OCI-LY1 (cell line): ENCODE results near the gene ABCF3.

Experiments used
- H2AFZ ChIP-seq: fragments of 200-600 bp; sonication (generic), shearing (Covaris generic); 2 replicates; pipeline ENCODE4 v1.6.0; 2014; ENCODE audit warnings: antibody characterized with exemption, mild to moderate bottlenecking, low read length
- H3F3A ChIP-seq: fragments of 200-600 bp; sonication (generic), shearing (Covaris generic); 2 replicates; pipeline ENCODE4 v1.6.0; 2014; ENCODE audit warnings: mild to moderate bottlenecking, antibody characterized with exemption, low read length, moderate library complexity; ENCODE audit not compliant: insufficient read depth
- H3K27ac ChIP-seq: fragments of 200-600 bp; sonication (generic); 2 replicates; pipeline ENCODE4 v1.5.1; 2014; ENCODE audit warnings: low read length, mixed run types, mild to moderate bottlenecking, low read depth; ENCODE audit not compliant: poor library complexity, severe bottlenecking
- H3K27me3 ChIP-seq: fragments of 200-600 bp; sonication (generic); 2 replicates; pipeline ENCODE4 v1.6.0; 2014; ENCODE audit warnings: antibody characterized with exemption, mild to moderate bottlenecking, low read length, moderate library complexity; ENCODE audit not compliant: insufficient read depth
- H3K36me3 ChIP-seq: fragments of 200-600 bp; sonication (generic); 2 replicates; pipeline ENCODE4 v1.6.1; 2014; ENCODE audit warnings: mild to moderate bottlenecking, antibody characterized with exemption, low read length, moderate library complexity, mixed read lengths; ENCODE audit not compliant: insufficient read depth
- H3K4me1 ChIP-seq: fragments of 200-600 bp; sonication (generic); 2 replicates; pipeline ENCODE4 v1.5.1; 2014; ENCODE audit warnings: mild to moderate bottlenecking, low read length, moderate library complexity; ENCODE audit not compliant: insufficient read depth, severe bottlenecking
- H3K4me2 ChIP-seq: fragments of 200-600 bp; sonication (generic), shearing (Covaris generic); 2 replicates; pipeline ENCODE4 v1.6.1; 2014; ENCODE audit warnings: low read length
- H3K4me3 ChIP-seq: fragments of 200-600 bp; sonication (generic); 2 replicates; pipeline ENCODE4 v1.5.1; 2014; ENCODE audit warnings: low read length, low read depth, mild to moderate bottlenecking, mixed read lengths; ENCODE audit not compliant: poor library complexity, severe bottlenecking
- H3K79me2 ChIP-seq: fragments of 200-600 bp; shearing (Covaris generic); 2 replicates; pipeline ENCODE4 v1.6.1; 2016; ENCODE audit warnings: mixed run types, low read length, mixed read lengths; ENCODE audit not compliant: insufficient read depth
- H3K9ac ChIP-seq: fragments of 200-600 bp; sonication (generic), shearing (Covaris generic); 2 replicates; pipeline ENCODE4 v1.6.1; 2014; ENCODE audit warnings: mild to moderate bottlenecking, low read length, mixed read lengths
- H3K9me2 ChIP-seq: fragments of 200-600 bp; sonication (generic), shearing (Covaris generic); 2 replicates; pipeline ENCODE4 v1.6.1; 2014; ENCODE audit warnings: low read depth, mild to moderate bottlenecking, low read length, mixed read lengths
- H3K9me3 ChIP-seq: fragments of 200-600 bp; shearing (Covaris generic); 2 replicates; pipeline ENCODE4 v1.6.1; 2014; ENCODE audit warnings: low read length, mixed read lengths
- H4K20me1 ChIP-seq: fragments of 200-600 bp; sonication (generic), shearing (Covaris generic); 2 replicates; pipeline ENCODE4 v1.6.0; 2016; ENCODE audit warnings: mild to moderate bottlenecking, low read length; ENCODE audit not compliant: insufficient read depth
- CTCF ChIP-seq: fragments of 200-600 bp; sonication (generic), shearing (Covaris generic); IDR thresholded peaks from 2 replicates; pipeline ENCODE4 v1.5.1; 2017; ENCODE audit warnings: mild to moderate bottlenecking, antibody characterized with exemption, low read length, moderate library complexity, mixed read lengths
- EZH2 ChIP-seq: fragments of 200-600 bp; sonication (generic), shearing (Covaris generic); IDR thresholded peaks from 2 replicates; pipeline ENCODE4 v1.8.0; 2017; ENCODE audit warnings: borderline replicate concordance, mixed run types, mild to moderate bottlenecking, antibody characterized with exemption, low read length, moderate library complexity, mixed read lengths

ABCF3 gene

GRCh38 chr3:184174284-184174645 lies 11.7 kb upstream of the ABCF3 start:
- H2AFZ ChIP-seq = no peak overlapping the region
- peaks cover 51% of the 10 kb centered on the region for H3K36me3 ChIP-seq
- peaks cover 26% of the 10 kb centered on the region for H3K4me1 ChIP-seq
- no peaks in the 10 kb centered on the region for H4K20me1 ChIP-seq
- peak overlapping the region; percentile 16; the same call in 1 of the 2 replicates for H3K9ac ChIP-seq
- H3K27ac ChIP-seq = peak overlapping the region; percentile 3
- TF ChIP-seq EZH2 (no peak), CTCF (no peak)
- no peaks in the 10 kb centered on the region for H3K27me3 ChIP-seq
- no peaks in the 10 kb centered on the region for H3K9me3 ChIP-seq
- H3K4me2 ChIP-seq = peak overlapping the region; percentile 43
- H3K79me2 ChIP-seq = peaks cover 16% of the 10 kb centered on the region
- no peaks in the 10 kb centered on the region for H3K9me2 ChIP-seq
- H3K4me3 ChIP-seq = peak overlapping the region; percentile 85
- no peaks in the 10 kb centered on the region for H3F3A ChIP-seq

- Histone ChIP-seq H3K36me3 (peaks cover 52% of the 10 kb centered on the region), H3K27me3 (no peaks in the 10 kb centered on the region), H3K9me3 (no peaks in the 10 kb centered on the region), H2AFZ (no peak within 1 kb of the TSS), H3K9ac (peak within 1 kb of the TSS; percentile 89), H3K4me1 (peaks cover 26% of the 10 kb centered on the region), H3K27ac (peak within 1 kb of the TSS; percentile 3), H4K20me1 (no peaks in the 10 kb centered on the region), H3K4me2 (peak within 1 kb of the TSS; percentile 91), H3K9me2 (no peaks in the 10 kb centered on the region), H3K4me3 (peak within 1 kb of the TSS; percentile 85), H3F3A (no peaks in the 10 kb centered on the region), H3K79me2 (peaks cover 16% of the 10 kb centered on the region)
- TF ChIP-seq EZH2 = no peak
- TF ChIP-seq CTCF = peak; percentile 32
These were observed 11.1 kb upstream of the ABCF3 start, which contains the start of gene AP2M1 for GRCh38 chr3:184174646-184175492. TSS of gene AP2M1 (plus strand) at chr3:184174855. CDS start at chr3:184176994, 2,139 bp downstream.

GRCh38 chr3:184175506-184175905 lies 10.5 kb upstream of the ABCF3 start:
- H3K36me3 ChIP-seq = peaks cover 54% of the 10 kb centered on the region
- H3K27ac ChIP-seq = no peak overlapping the region

More at GRCh38 chr3:184175506-184175905, 10.5 kb upstream of the ABCF3 start:
- peak overlapping the region; percentile 91 for H3K4me2 ChIP-seq
- peaks cover 16% of the 10 kb centered on the region for H3K79me2 ChIP-seq
- no peak overlapping the region for H2AFZ ChIP-seq
- no peaks in the 10 kb centered on the region for H3K9me2 ChIP-seq
- peak overlapping the region; percentile 85 for H3K4me3 ChIP-seq
- TF ChIP-seq EZH2 (no peak), CTCF (no peak)
- no peaks in the 10 kb centered on the region for H3K9me3 ChIP-seq
- peak overlapping the region; percentile 89 for H3K9ac ChIP-seq
- no peaks in the 10 kb centered on the region for H3K27me3 ChIP-seq
- no peaks in the 10 kb centered on the region for H4K20me1 ChIP-seq
- H3K4me1 ChIP-seq = peaks cover 26% of the 10 kb centered on the region
- no peaks in the 10 kb centered on the region for H3F3A ChIP-seq
